H1 (cell line): ENCODE results near the gene RGS13. TPM values are rescaled to one million over a fixed set of nuclear protein-coding genes. Genes with fewer than 3 reads are reported as not detected.

Source experiments
- CTCF ChIA-PET: fragments of 300-600 bp; sonication (Branson Sonifier 250); formaldehyde crosslinking; loops from one replicate; lab custom pipeline; 2021; ENCODE audit not compliant: partially characterized antibody; lab: Charles Lee
- POLR2A ChIA-PET: fragments of 300-600 bp; sonication (Branson Sonifier 250); formaldehyde crosslinking; loops from one replicate; lab custom pipeline; 2021; ENCODE audit warnings: inconsistent platforms; ENCODE audit not compliant: partially characterized antibody; lab: Charles Lee
- DNase-seq, 2 experiments: peaks; one replicate each; pipeline versions ENCODE4 v3.0.0 to v3.0.0-alpha.2; 2010 to 2022; ENCODE audit warnings: low spot score in 2 of 2, low read depth in 1 of 2, mixed read lengths in 1 of 2
- FAIRE-seq: peaks from 2 replicates; lab custom pipeline; 2011; peaks lifted over from hg19 to GRCh38; lab: Jason Lieb, UNC
- H2AFZ ChIP-seq: 2 replicates; pipeline ENCODE4 v1.8.1; 2012; ENCODE audit warnings: low read length, inconsistent platforms
- H2AK5ac ChIP-seq: 2 replicates; pipeline ENCODE4 v1.6.1; 2013; ENCODE audit warnings: low read depth, low read length
- H2BK120ac ChIP-seq: replicated peaks from 2 replicates; pipeline ENCODE3; 2013; ENCODE audit warnings: low read depth, low read length, inconsistent platforms
- H2BK12ac ChIP-seq: 2 replicates; pipeline ENCODE4 v1.6.1; 2013; ENCODE audit warnings: low read depth, low read length
- H2BK15ac ChIP-seq: 2 replicates; pipeline ENCODE4 v1.6.1; 2013; ENCODE audit warnings: low read length
- H2BK20ac ChIP-seq: 2 replicates; pipeline ENCODE4 v1.6.1; 2013; ENCODE audit warnings: low read length
- H2BK5ac ChIP-seq: 2 replicates; pipeline ENCODE4 v1.6.1; 2013; ENCODE audit warnings: low read depth, low read length
- H3K14ac ChIP-seq: 2 replicates; pipeline ENCODE4 v1.6.1; 2013; ENCODE audit warnings: inconsistent platforms; ENCODE audit not compliant: insufficient read length
- H3K18ac ChIP-seq: 2 replicates; pipeline ENCODE4 v1.6.1; 2013; ENCODE audit warnings: low read length; ENCODE audit errors: extremely low read depth
- H3K23ac ChIP-seq: 2 replicates; pipeline ENCODE4 v1.6.1; 2013; ENCODE audit warnings: inconsistent platforms; ENCODE audit not compliant: insufficient read length
- H3K23me2 ChIP-seq: 2 replicates; pipeline ENCODE4 v1.6.1; 2013; ENCODE audit warnings: low read depth, low read length
- H3K27ac ChIP-seq: 2 replicates; pipeline ENCODE4 v1.6.1; 2011; ENCODE audit warnings: low read depth, low read length, inconsistent platforms
- H3K27me3 ChIP-seq, 4 experiments: replicated peaks in 1 of 4; 1 replicate in 1 of 4; 2 replicates in 3 of 4; pipeline versions ENCODE4 v1.6.1 to v1.8.1; 2011 to 2013; ENCODE audit warnings: low read length in 3 of 4, mild to moderate bottlenecking in 3 of 4, inconsistent platforms in 2 of 4, mixed read lengths in 2 of 4, moderate library complexity in 1 of 4; ENCODE audit not compliant: control insufficient read depth in 3 of 4, insufficient read depth in 3 of 4; ENCODE audit errors: extremely low read depth in 1 of 4
- H3K36me3 ChIP-seq, 4 experiments: 2 replicates each; pipeline versions ENCODE4 v1.6.1 to v1.8.1; 2011 to 2013; ENCODE audit warnings: mild to moderate bottlenecking in 4 of 4, low read length in 3 of 4, moderate library complexity in 2 of 4, control low read depth in 1 of 4, inconsistent platforms in 1 of 4; ENCODE audit not compliant: insufficient read depth in 4 of 4, control insufficient read depth in 2 of 4
- H3K4ac ChIP-seq: replicated peaks from 2 replicates; pipeline ENCODE3; 2013; ENCODE audit warnings: low read length, low read depth, mixed read lengths, inconsistent platforms; ENCODE audit not compliant: insufficient read length
- H3K4me1 ChIP-seq, 4 experiments: replicated peaks in 1 of 4; 1 replicate in 1 of 4; 2 replicates in 3 of 4; pipeline versions ENCODE4 v1.6.1 to v1.8.1; 2011 to 2013; ENCODE audit warnings: low read length in 3 of 4, inconsistent platforms in 2 of 4, mixed read lengths in 1 of 4; ENCODE audit not compliant: insufficient read depth in 4 of 4, control insufficient read depth in 3 of 4
- H3K4me2 ChIP-seq, 2 experiments: 2 replicates each; pipeline versions ENCODE4 v1.6.1 to v1.8.1; 2011 to 2013; ENCODE audit warnings: low read depth in 2 of 2, low read length in 2 of 2, control low read depth in 1 of 2, inconsistent platforms in 1 of 2, mild to moderate bottlenecking in 1 of 2; ENCODE audit not compliant: insufficient read depth in 1 of 2
- H3K4me3 ChIP-seq, 4 experiments: fragments of 200-600, 300-600 bp in 1 of 4; sonication (generic), shearing (Covaris generic), sonication (Bioruptor Twin) in 1 of 4; 2 replicates each; pipeline versions ENCODE4 v1.5.1 to v1.8.1; 2011 to 2016; ENCODE audit warnings: low read length in 4 of 4, low read depth in 3 of 4, control low read depth in 2 of 4, inconsistent platforms in 2 of 4, mild to moderate bottlenecking in 2 of 4, mixed read lengths in 1 of 4, moderate library complexity in 1 of 4; ENCODE audit not compliant: insufficient read depth in 2 of 4; ENCODE audit errors: extremely low read depth in 1 of 4
- H3K56ac ChIP-seq: replicated peaks from 2 replicates; pipeline ENCODE3; 2013; ENCODE audit warnings: low read depth, mild to moderate bottlenecking, mixed read lengths, low read length, inconsistent platforms; ENCODE audit not compliant: insufficient read length
- H3K79me1 ChIP-seq: 2 replicates; pipeline ENCODE4 v1.6.1; 2013; ENCODE audit warnings: low read depth, low read length, control low read depth
- H3K79me2 ChIP-seq, 2 experiments: 2 replicates each; pipeline versions ENCODE4 v1.6.1 to v1.8.1; 2012 to 2013; ENCODE audit warnings: low read length in 2 of 2, mild to moderate bottlenecking in 2 of 2, inconsistent platforms in 1 of 2; ENCODE audit not compliant: insufficient read depth in 2 of 2, control insufficient read depth in 1 of 2
- H3K9ac ChIP-seq, 4 experiments: replicated peaks in 1 of 4; 1 replicate in 1 of 4; 2 replicates in 3 of 4; pipeline versions ENCODE4 v1.6.1 to v1.8.1; 2011 to 2013; ENCODE audit warnings: low read depth in 3 of 4, low read length in 3 of 4, control low read depth in 2 of 4, mild to moderate bottlenecking in 2 of 4, moderate library complexity in 2 of 4, inconsistent platforms in 1 of 4; ENCODE audit errors: extremely low read depth in 1 of 4
- H3K9me3 ChIP-seq, 2 experiments: 2 replicates each; pipeline versions ENCODE4 v1.6.1 to v1.8.1; 2012 to 2013; ENCODE audit warnings: mild to moderate bottlenecking in 2 of 2, moderate library complexity in 2 of 2, control low read depth in 1 of 2, inconsistent platforms in 1 of 2, low read depth in 1 of 2, low read length in 1 of 2, mixed read lengths in 1 of 2; ENCODE audit not compliant: insufficient read depth in 2 of 2
- H4K20me1 ChIP-seq, 2 experiments: replicated peaks in 1 of 2; 2 replicates each; pipeline versions ENCODE3 to v1.8.1; 2011 to 2013; ENCODE audit warnings: inconsistent platforms in 2 of 2, low read length in 2 of 2, mild to moderate bottlenecking in 1 of 2; ENCODE audit not compliant: insufficient read depth in 2 of 2, control insufficient read depth in 1 of 2
- H4K5ac ChIP-seq: 2 replicates; pipeline ENCODE4 v1.6.1; 2013; ENCODE audit warnings: low read length, low read depth, mixed read lengths, inconsistent platforms; ENCODE audit not compliant: insufficient read length
- H4K8ac ChIP-seq: 2 replicates; pipeline ENCODE4 v1.8.0; 2013; ENCODE audit warnings: mild to moderate bottlenecking, moderate library complexity, low read length, inconsistent platforms; ENCODE audit not compliant: insufficient read depth; ENCODE audit errors: extremely low read depth
- H4K91ac ChIP-seq: replicated peaks from 2 replicates; pipeline ENCODE3; 2013; ENCODE audit warnings: low read length, mixed read lengths, inconsistent platforms; ENCODE audit not compliant: insufficient read length
- BACH1 ChIP-seq: IDR thresholded peaks from 2 replicates; pipeline ENCODE4 v1.6.1; 2012; ENCODE audit warnings: low read length, improper control_type of control experiment
- EP300 ChIP-seq, 2 experiments: IDR thresholded peaks; 1 replicate in 1 of 2; 2 replicates in 1 of 2; pipeline ENCODE4 v1.6.1; 2011 to 2012; ENCODE audit warnings: low read depth in 2 of 2, low read length in 2 of 2, mild to moderate bottlenecking in 2 of 2, borderline replicate concordance in 1 of 2, inconsistent platforms in 1 of 2, moderate library complexity in 1 of 2
- MAFK ChIP-seq: IDR thresholded peaks from 2 replicates; pipeline ENCODE4 v1.6.1; 2012; ENCODE audit warnings: low read depth, mild to moderate bottlenecking, improper control_type of control experiment, low read length
- NANOG ChIP-seq: IDR thresholded peaks from 2 replicates; pipeline ENCODE4 v1.6.1; 2011; ENCODE audit warnings: low read length, low read depth, mild to moderate bottlenecking, inconsistent platforms; ENCODE audit not compliant: insufficient read depth, poor library complexity, severe bottlenecking
- PHF8 ChIP-seq: fragments of 200-600 bp; sonication (generic); conservative IDR thresholded peaks from 2 replicates; pipeline ENCODE4 v1.7.1; 2012; ENCODE audit warnings: low read depth, mild to moderate bottlenecking, inconsistent platforms, low read length, moderate library complexity
- RXRA ChIP-seq: IDR thresholded peaks from 2 replicates; pipeline ENCODE4 v1.6.1; 2011; ENCODE audit warnings: low read depth, mild to moderate bottlenecking, low read length, moderate library complexity; ENCODE audit not compliant: insufficient read depth
- SIN3A ChIP-seq, 2 experiments: IDR thresholded peaks in 1 of 2; conservative IDR thresholded peaks in 1 of 2; 2 replicates each; pipeline ENCODE4 v1.6.1; 2011 to 2012; ENCODE audit warnings: low read length in 2 of 2, improper control_type of control experiment in 1 of 2, low read depth in 1 of 2, mild to moderate bottlenecking in 1 of 2
- TAF7 ChIP-seq: optimal IDR thresholded peaks from 2 replicates; pipeline ENCODE3; 2011; ENCODE audit warnings: low read depth, mild to moderate bottlenecking, inconsistent platforms, low read length, moderate library complexity, borderline replicate concordance
- WGBS, 2 experiments: shearing (Covaris generic) in 1 of 2; methylation state at CpG; one replicate each; pipeline versions ENCODE4 v1.1.6 to v1.1.7; 2013 to 2015; ENCODE audit warnings: low lambda C conversion rate in 2 of 2, mixed read lengths in 2 of 2, inconsistent platforms in 1 of 2, low coverage in 1 of 2, missing lambda C conversion rate in 1 of 2; ENCODE audit not compliant: insufficient replicate concordance in 2 of 2, insufficient coverage in 1 of 2, insufficient read length in 1 of 2; ENCODE audit errors: extremely low coverage in 1 of 2, missing lambda C conversion rate in 1 of 2; 5-methylcytosine and 5-hydroxymethylcytosine counted together
- polyA plus RNA-seq, 7 experiments: library from polyadenylated mRNA; depleted of rRNA in 3 of 7; stranded (reverse) in 5 of 7; unstranded in 2 of 7; fragments of >200 nt in 5 of 7; fragments of 200-250 nt in 2 of 7; gene quantifications; 1 replicate in 5 of 7; 2 replicates in 1 of 7; 4 replicates in 1 of 7; pipeline versions ENCODE4 v1.2.1 to v1.2.3, GENCODE V29; 2011 to 2013; ENCODE audit warnings: missing spikeins in 2 of 7, mixed read lengths in 2 of 7
- total RNA-seq: library from RNA; stranded (reverse); fragmentation: NEBNext Ultra II Directional; extraction: Animal tissue kit (Norgen Biotek cat#: 25700); gene quantifications from 2 replicates; pipeline ENCODE4 v1.2.1, GENCODE V29; 2021

Gene RGS13
- total and polyA plus RNA-seq, 2 of the 8 experiments (the other 6 are each of a cell fraction or from before 2014, with no cell fraction given), result not detected

- Histone ChIP-seq H3K4me2 (no peak overlapping the region), H2BK20ac (no peak overlapping the region), H2AFZ (no peak overlapping the region)
Measured at GRCh38 chr1:192669174-192669573, 33.2 kb downstream of the RGS13 start.

More at GRCh38 chr1:192669174-192669573, 33.2 kb downstream of the RGS13 start:
- Histone ChIP-seq H3K4me1 (no peaks in the 10 kb centered on the region), H4K8ac (no peak overlapping the region), H2BK12ac (no peak overlapping the region), H3K27ac (no peak overlapping the region), H4K20me1 (no peaks in the 10 kb centered on the region), H3K23ac (no peak overlapping the region), H3K4me3 (no peak overlapping the region), H3K27me3 (no peaks in the 10 kb centered on the region), H3K18ac (no peak overlapping the region), H3K14ac (no peak overlapping the region), H3K23me2 (no peaks in the 10 kb centered on the region), H3K79me2 (no peaks in the 10 kb centered on the region), H3K4ac (no peak overlapping the region), H3K9me3 (no peaks in the 10 kb centered on the region), H4K5ac (no peak overlapping the region), H2BK15ac (no peak overlapping the region), H2BK5ac (no peak overlapping the region), H3K79me1 (no peaks in the 10 kb centered on the region), H2AK5ac (no peak overlapping the region), H4K91ac (no peak overlapping the region), H2BK120ac (no peak overlapping the region), H3K9ac (no peak overlapping the region), H3K56ac (no peak overlapping the region), H3K36me3 (no peaks in the 10 kb centered on the region)
- DNase-seq (no peak), FAIRE-seq (no peak)
- POLR2A ChIA-PET, result no interaction called here
- CTCF ChIA-PET, result no interaction called here
- no peak for TF ChIP-seq BACH1
- no peak for TF ChIP-seq NANOG
- no peak for TF ChIP-seq RXRA
- TF ChIP-seq PHF8, result no peak
- no peak for TF ChIP-seq EP300 (IDR thresholded peaks at IDR 0.05; ENCODE audit: borderline replicate concordance in 1 of 2, low read depth in 2 of 2, low read length in 2 of 2)
- no peak for TF ChIP-seq MAFK
- TF ChIP-seq SIN3A (conservative IDR thresholded peaks at IDR 0.05 in 1 of 2, IDR thresholded peaks at IDR 0.05 in 1 of 2; ENCODE audit: low read depth in 1 of 2, low read length in 2 of 2), result no peak
- no peak for TF ChIP-seq TAF7
- WGBS, 2 experiments, result 80% methylated on average over 1 of the region's 1 CpG; no CpG with 5 or more reads in 1 of the 2 experiments
